Activated T-helper 2 cell treated with anti-CD3 and anti-CD28 coated beads, Interferon-gamma antibody, Interleukin-2, Interleukin-4, amounts not matched to agents 10 μg/mL and 5 μg/mL and 100 μg/mL, durations not matched to agents 14 hours and 24 hours and 36 hours (primary cell): ENCODE data around the gene ZNF12. TPM values are rescaled to one million over a fixed set of nuclear protein-coding genes. Genes with fewer than 3 reads are reported as not detected.
"Not testable (repeated sequence)": the region's sequence is repeated elsewhere in the genome, so short reads cannot be mapped to it uniquely, and the experiment has no call there.

ENCODE experiments used
- DNase-seq: peaks from one replicate; pipeline ENCODE4 v3.0.0; 2021; ENCODE audit warnings: low spot score
- H3K27ac Mint-ChIP-seq: one replicate; pipeline ENCODE4 v1.8.0; 2021; ENCODE audit warnings: mixed read lengths
- H3K27me3 Mint-ChIP-seq: one replicate; pipeline ENCODE4 v1.8.0; 2021; ENCODE audit warnings: low read depth, mixed read lengths
- H3K36me3 Mint-ChIP-seq: one replicate; pipeline ENCODE4 v1.8.0; 2021; ENCODE audit warnings: low read depth, mixed read lengths
- H3K4me1 Mint-ChIP-seq: one replicate; pipeline ENCODE4 v1.8.0; 2021; ENCODE audit warnings: low read depth, mixed read lengths
- H3K4me3 Mint-ChIP-seq: one replicate; pipeline ENCODE4 v1.8.0; 2021; ENCODE audit warnings: low read depth, mild to moderate bottlenecking, moderate library complexity, mixed read lengths
- H3K9me3 Mint-ChIP-seq: one replicate; pipeline ENCODE4 v1.8.0; 2021; ENCODE audit warnings: mixed read lengths
- intact Hi-C: fragments of 100-400 bp; cut with micrococcal nuclease; formaldehyde crosslinking; loops from one replicate; pipeline ENCODE4 v1.15.1; 2023
- total RNA-seq: library from RNA; stranded (reverse); gene quantifications from 2 replicates; pipeline ENCODE4 v1.2.3, GENCODE V29; 2022

The ZNF12 gene
- total RNA-seq, 1 donor from 2014 or later, result 22.8 TPM

DNA sequence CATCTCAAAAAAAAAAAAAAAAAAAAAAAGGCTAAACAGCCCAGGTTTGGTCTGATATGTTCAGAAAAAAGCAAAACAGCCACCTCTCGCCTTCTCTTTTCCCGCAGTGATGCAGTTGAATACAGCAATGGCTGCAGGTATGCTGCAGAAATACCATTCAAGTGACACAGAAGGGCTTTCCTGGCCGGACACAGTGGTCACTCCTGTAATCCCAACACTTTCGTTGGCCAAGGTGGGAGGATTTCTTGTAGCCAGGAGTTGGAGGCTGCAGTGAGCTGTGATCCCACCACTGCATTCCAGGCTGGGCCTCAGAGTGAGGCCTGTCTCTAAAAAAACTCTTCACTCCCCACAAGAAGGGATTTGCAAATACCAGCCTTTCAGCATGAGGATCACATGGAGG is 17.6 kb upstream of the ZNF12 start:
- H3K4me3 Mint-ChIP-seq, H3K36me3 Mint-ChIP-seq, H3K27me3 Mint-ChIP-seq, intact Hi-C loops, H3K4me1 Mint-ChIP-seq, DNase-seq, H3K9me3 Mint-ChIP-seq, H3K27ac Mint-ChIP-seq: not testable (repeated sequence)

DNA sequence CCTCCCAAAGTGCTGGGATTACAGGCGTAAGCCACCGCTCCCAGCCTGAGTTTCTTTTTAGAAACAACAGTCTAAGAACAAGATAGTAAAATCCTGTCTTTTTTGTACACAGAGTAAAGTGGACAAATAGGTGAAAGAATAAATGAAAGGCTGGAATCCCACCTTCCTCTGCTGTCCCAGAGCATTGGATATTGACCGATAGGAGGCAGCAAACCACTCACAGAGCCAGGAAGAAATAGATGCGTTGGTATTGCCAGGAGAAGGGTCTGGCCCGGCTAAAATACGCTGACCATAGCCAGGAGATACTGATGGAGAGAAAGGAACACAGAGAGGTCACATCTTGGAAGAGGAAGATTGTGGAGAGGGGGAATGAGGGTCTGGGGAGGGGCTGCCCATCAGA is 11.4 kb upstream of the ZNF12 start:
- intact Hi-C loops, result no loop called here
- H3K9me3 Mint-ChIP-seq, result no peaks in the 10 kb centered on the region
- no peak overlapping the region for H3K4me3 Mint-ChIP-seq
- peaks cover 6% of the 10 kb centered on the region for H3K4me1 Mint-ChIP-seq
- H3K27ac Mint-ChIP-seq, result no peak overlapping the region
- no peak for DNase-seq
- H3K36me3 Mint-ChIP-seq, result no peaks in the 10 kb centered on the region
- peaks cover 20% of the 10 kb centered on the region for H3K27me3 Mint-ChIP-seq

DNA sequence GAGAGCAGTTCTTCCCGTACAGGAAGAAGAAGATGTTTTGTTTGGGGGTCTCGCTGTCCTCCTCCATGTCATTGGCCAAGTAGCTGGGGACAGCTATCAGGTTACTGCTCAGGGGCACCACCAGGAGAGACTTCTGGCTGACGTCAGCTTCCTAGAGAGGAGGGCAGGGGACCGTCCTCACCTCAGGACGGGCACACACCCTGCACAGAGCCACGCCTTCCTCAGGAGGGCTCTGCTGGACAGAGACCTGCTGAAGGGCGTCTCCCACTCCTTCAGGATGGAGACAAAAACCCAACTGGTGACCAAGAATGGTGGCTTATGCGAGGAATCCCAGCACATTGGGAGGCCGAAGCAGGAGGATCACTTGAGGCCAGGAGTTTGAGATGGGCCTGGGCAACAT is 9.2 kb upstream of the ZNF12 start:
- H3K27me3 Mint-ChIP-seq, result peaks cover 14% of the 10 kb centered on the region
- H3K4me3 Mint-ChIP-seq, H3K36me3 Mint-ChIP-seq, H3K27ac Mint-ChIP-seq, H3K4me1 Mint-ChIP-seq, intact Hi-C loops, DNase-seq, H3K9me3 Mint-ChIP-seq: not testable (repeated sequence)

DNA sequence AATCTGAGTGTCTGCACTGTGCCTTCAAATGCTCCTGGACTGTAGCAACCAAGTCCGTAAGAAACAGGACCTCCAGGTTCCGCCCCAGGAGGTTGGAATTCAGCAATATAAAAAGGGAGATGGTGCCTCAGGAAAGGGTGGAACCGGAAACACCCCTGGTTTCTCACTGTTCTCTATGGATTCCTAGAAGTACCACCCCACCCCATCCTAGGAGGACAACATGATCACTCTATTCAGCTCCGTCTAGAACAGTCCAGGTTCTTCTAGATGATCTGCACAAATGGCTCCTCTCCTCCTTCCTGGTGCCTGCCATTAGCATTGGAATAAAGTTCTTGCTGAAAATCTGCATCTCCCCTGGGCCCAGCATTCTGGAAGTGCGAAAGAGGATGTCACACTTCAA is 7.6 kb upstream of the ZNF12 start:
- Mint-ChIP-seq H3K27me3 (peaks cover 14% of the 10 kb centered on the region), H3K36me3 (no peaks in the 10 kb centered on the region), H3K4me3 (no peak overlapping the region), H3K9me3 (no peaks in the 10 kb centered on the region), H3K27ac (no peak overlapping the region), H3K4me1 (peaks cover 6% of the 10 kb centered on the region)
- intact Hi-C loops, result no loop called here
- no peak for DNase-seq

DNA sequence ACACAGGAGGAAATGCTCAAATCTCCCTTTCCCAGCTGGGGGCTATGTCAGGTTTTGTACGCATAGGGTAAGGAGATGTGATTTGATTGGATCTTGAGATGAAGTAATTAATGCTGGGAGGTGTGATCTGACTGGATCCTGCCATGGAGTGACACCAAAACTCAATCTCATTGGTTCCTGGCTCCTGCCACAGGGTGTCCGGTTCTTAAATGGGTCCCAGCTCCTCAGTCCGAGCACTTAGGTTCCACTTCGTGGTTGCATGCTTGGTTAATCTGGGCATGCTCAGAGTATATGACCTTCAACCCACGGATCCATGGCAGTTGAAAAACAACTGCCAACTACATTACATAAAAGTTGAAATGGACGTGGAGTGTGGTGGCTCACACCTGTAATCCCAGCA is 3.1 kb upstream of the ZNF12 start:
- intact Hi-C loops, result loop anchor here (5.0 kb wide), 2 partner anchors 133 to 263 kb away; partner anchors contain the start of genes DAGLB and ZDHHC4

DNA sequence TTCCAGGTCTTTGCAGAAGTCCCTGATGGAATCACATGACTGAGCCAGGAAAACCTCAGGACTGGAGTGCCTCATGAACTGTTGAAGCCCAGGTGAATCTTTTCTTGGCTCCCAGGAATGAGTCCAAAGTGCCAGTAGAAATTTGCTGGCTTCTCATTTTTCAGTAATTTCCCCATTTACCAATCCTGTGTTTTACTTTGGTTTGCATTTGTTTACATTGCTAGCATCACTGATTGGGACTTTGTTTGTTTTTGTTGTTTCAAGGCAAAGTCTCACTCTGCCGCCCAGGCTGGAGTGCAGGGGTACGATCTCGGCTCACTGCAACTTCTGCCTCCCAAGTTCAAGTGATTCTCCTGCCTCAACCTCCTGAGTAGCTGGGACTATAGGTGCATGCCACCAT is 1.6 kb upstream of the ZNF12 start:
- H3K36me3 Mint-ChIP-seq, result peaks cover 42% of the 10 kb centered on the region
- no peak overlapping the region for H3K27ac Mint-ChIP-seq
- H3K4me3 Mint-ChIP-seq, result no peak overlapping the region
- intact Hi-C loops, result loop anchor here (5.0 kb wide), 2 partner anchors 131 to 261 kb away; partner anchors contain the start of genes DAGLB and ZDHHC4
- H3K9me3 Mint-ChIP-seq, result peaks cover 25% of the 10 kb centered on the region
- peaks cover 6% of the 10 kb centered on the region for H3K27me3 Mint-ChIP-seq
- no peak for DNase-seq
- H3K4me1 Mint-ChIP-seq, result peaks cover 20% of the 10 kb centered on the region

More for the DNA sequence above, 3.1 kb upstream of the ZNF12 start:
- no peak overlapping the region for H3K4me3 Mint-ChIP-seq
- H3K4me1 Mint-ChIP-seq, result peaks cover 14% of the 10 kb centered on the region
- DNase-seq, result no peak
- H3K27me3 Mint-ChIP-seq, result peaks cover 6% of the 10 kb centered on the region
- H3K36me3 Mint-ChIP-seq, result peaks cover 28% of the 10 kb centered on the region
- no peak overlapping the region for H3K27ac Mint-ChIP-seq
- peaks cover 18% of the 10 kb centered on the region for H3K9me3 Mint-ChIP-seq

DNA sequence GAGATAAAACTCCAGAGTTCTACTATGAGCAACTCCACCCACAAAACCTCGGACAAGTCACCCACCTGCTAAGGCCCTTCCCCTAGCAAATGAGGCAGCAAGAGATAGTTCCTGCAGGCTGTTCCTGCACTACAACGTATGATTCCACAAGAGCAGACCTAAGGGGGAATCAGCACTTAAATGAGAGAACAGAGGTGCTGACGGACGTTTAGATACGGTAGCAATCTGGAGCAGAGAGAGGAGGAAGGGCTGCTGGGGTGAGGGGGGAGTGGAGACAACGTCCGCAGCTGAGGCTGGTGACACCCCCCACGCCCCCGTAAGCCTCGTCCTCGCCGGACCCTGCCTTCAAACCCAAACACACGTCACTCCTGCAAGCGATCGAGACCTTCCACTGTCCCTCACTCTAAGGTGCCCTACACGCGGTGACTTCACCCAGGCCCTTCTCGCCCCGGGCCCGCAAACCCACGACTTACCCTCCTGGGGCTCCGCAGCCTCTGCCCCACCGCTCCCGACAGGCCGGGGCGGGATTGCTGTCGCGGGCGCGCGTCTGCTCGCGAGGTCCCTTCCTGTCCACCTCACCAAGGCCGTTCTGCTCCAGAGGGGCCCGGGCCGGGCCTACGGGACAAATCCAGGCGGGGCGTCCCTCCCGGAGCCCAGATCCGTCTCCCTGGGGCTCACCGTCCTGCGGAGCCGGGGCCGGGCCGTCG is 635 bp downstream of the ZNF12 start:
- Mint-ChIP-seq H3K4me3 (peak overlapping the region; percentile 91), H3K27ac (peak overlapping the region; percentile 76), H3K36me3 (peaks cover 49% of the 10 kb centered on the region), H3K4me1 (peaks cover 26% of the 10 kb centered on the region), H3K27me3 (peaks cover 4% of the 10 kb centered on the region), H3K9me3 (peaks cover 43% of the 10 kb centered on the region)
- intact Hi-C loops, result loop anchor here (5.0 kb wide), 2 partner anchors 129 to 259 kb away; partner anchors contain the start of genes DAGLB and ZDHHC4
- DNase-seq, result peak; percentile 40

DNA sequence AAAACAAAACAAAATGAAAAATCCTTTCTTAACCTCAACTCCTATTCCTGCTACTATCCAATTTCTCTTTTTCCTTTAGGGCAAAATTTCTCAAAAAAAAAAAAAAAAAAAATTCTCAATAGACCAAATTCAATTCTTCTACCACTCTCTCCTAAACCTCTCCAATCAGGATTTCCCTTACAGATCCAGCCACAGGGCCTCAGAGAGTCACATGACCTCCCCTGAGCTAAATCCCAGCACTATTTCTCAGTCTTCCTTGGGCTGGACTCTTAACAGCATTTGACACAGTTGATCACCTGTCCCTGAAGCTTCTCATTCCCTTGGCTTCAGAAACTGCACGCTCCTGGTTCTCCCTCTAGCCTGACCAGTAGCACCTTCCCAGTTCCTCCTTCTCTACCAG is 4.9 kb downstream of the ZNF12 start:
- Mint-ChIP-seq H3K27ac (no peak overlapping the region), H3K4me1 (peaks cover 21% of the 10 kb centered on the region), H3K9me3 (peaks cover 53% of the 10 kb centered on the region), H3K27me3 (no peaks in the 10 kb centered on the region), H3K36me3 (peaks cover 36% of the 10 kb centered on the region), H3K4me3 (no peak overlapping the region)
- intact Hi-C loops, result no loop called here
- DNase-seq, result no peak

DNA sequence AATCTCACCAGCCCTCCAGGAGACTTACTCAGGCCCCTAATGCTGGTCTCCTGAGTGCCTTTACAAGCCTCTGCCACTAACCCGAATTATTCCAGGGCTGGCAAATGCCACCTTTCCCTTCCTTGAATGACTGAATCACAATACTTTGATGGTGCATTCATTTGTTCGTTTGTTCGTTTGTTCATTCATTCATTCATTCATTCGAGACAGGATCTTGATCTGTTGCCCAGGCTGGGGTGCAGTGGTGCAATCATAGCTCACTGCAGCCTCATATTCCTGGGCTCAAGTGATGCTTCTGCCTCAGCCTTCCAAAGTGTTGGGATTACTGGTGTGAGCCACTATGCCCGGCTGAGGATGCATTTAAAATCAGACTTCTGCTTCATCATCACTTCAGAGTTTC is 6.0 kb downstream of the ZNF12 start:
- Mint-ChIP-seq H3K36me3 (peaks cover 31% of the 10 kb centered on the region), H3K27ac (no peak overlapping the region), H3K27me3 (no peaks in the 10 kb centered on the region), H3K4me3 (no peak overlapping the region), H3K9me3 (peaks cover 53% of the 10 kb centered on the region), H3K4me1 (peaks cover 19% of the 10 kb centered on the region)
- no peak for DNase-seq
- intact Hi-C loops, result no loop called here

DNA sequence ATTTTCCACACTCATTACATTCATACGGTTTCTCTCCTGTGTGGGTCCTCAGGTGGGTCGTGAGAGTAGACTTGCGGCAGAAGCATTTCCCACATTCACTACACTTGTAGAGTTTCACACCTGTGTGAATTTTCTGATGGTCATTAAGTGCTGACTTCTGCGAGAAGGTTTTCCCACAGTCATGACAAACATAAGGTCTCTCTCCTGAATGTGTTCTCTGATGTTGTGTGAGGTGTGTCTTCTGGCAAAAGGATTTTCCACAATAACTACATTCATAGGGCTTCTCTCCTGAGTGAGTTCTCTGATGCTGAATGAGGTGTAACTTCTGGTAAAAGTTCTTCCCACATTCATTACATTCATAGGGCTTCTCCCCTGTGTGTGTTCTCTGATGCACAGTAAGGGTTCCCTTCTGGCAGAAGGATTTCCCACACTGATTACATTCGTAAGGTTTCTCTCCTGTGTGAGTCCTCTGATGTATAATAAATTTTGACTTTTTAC is 15.1 kb downstream of the ZNF12 start:
- Mint-ChIP-seq H3K4me1 (no peaks in the 10 kb centered on the region), H3K4me3 (no peak overlapping the region), H3K27ac (no peak overlapping the region), H3K27me3 (no peaks in the 10 kb centered on the region), H3K36me3 (no peaks in the 10 kb centered on the region), H3K9me3 (peaks cover 74% of the 10 kb centered on the region)
- DNase-seq, result no peak
- intact Hi-C loops, result loop anchor here (10.0 kb wide), 1 partner anchor 1627 kb away; no protein-coding TSS in a partner anchor

DNA sequence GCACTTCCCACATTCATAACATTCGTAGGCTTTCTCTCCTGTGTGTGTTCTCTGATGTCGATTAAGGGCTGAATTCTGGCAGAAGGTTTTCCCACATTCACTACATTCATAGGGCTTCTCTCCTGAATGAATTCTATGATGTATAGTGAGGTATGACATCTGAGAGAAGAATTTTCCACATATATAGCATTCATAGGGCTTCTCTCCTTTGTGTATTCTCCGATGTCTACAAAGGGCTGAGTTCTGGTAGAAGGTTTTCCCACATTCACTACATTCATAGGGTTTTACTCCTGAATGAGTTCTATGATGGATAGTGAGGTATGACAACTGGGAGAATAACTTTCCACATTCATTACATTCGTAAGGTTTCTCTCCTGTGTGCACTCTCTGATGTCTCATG is 15.6 kb downstream of the ZNF12 start:
- no peak for DNase-seq
- Mint-ChIP-seq H3K36me3 (no peaks in the 10 kb centered on the region), H3K4me3 (no peak overlapping the region), H3K9me3 (peaks cover 79% of the 10 kb centered on the region), H3K4me1 (no peaks in the 10 kb centered on the region), H3K27ac (no peak overlapping the region), H3K27me3 (no peaks in the 10 kb centered on the region)
- intact Hi-C loops, result loop anchor here (10.0 kb wide), 1 partner anchor 1626 kb away; no protein-coding TSS in a partner anchor

DNA sequence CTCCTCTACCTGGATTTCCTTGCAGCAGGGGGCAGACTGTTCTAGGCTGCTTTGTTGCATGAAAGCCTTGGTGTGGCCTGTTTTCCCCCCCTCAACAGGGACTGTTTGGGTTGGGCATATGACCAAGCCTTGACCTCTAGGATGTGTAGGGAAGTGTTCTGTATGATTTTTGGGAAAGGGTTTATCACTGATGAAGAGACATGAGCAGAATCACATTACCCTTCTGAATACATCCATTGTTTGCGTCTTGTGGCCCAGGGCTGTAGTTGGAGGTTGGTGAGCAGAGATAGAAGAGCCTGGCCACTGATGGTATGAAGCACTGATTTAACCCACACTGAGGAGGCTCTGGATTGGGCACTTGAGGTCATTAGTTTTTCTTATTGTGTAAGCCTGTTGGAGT is 26.6 kb downstream of the ZNF12 start:
- Mint-ChIP-seq H3K4me1 (no peaks in the 10 kb centered on the region), H3K9me3 (peaks cover 86% of the 10 kb centered on the region), H3K4me3 (no peak overlapping the region), H3K27ac (no peak overlapping the region), H3K27me3 (no peaks in the 10 kb centered on the region), H3K36me3 (peaks cover 38% of the 10 kb centered on the region)
- intact Hi-C loops, result no loop called here
- DNase-seq, result no peak

DNA sequence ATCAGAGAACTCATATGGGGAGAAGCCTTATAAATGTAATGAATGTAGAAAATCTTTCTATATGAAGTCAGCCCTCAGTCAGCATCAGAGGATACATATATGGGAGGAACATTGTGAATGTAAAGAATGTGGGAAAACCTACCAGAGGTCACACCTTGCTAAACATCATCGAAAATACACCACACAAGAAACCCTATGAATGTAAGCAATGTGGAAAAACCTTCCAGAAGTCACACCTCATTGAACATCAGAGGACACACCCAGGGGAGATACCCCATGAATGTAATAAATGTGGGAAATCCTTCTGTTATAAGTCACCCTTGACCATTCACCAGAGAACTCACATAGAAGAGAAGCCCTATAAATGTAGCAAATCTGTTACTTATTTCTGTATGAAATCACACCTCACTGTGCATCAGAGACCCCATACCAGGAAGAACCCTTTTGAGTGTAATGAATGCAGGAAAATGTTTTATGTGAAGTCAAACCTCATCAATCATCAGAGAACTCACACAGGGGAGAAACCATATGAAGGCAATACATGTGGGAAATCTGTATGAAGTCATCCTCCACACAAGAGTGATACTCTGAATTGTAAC is 30.8 kb downstream of the ZNF12 start:
- Mint-ChIP-seq H3K9me3 (peaks cover 76% of the 10 kb centered on the region), H3K4me3 (no peak overlapping the region), H3K4me1 (no peaks in the 10 kb centered on the region), H3K27me3 (no peaks in the 10 kb centered on the region), H3K27ac (no peak overlapping the region), H3K36me3 (peaks cover 36% of the 10 kb centered on the region)
- intact Hi-C loops, result no loop called here
- DNase-seq, result no peak
